OCI-LY1 (cell line): ENCODE measurements around the gene GNA14.

Source experiments
- H2AFZ ChIP-seq: fragments of 200-600 bp; sonication (generic), shearing (Covaris generic); 2 replicates; pipeline ENCODE4 v1.6.0; 2014; ENCODE audit warnings: antibody characterized with exemption, mild to moderate bottlenecking, low read length
- H3F3A ChIP-seq: fragments of 200-600 bp; sonication (generic), shearing (Covaris generic); 2 replicates; pipeline ENCODE4 v1.6.0; 2014; ENCODE audit warnings: mild to moderate bottlenecking, antibody characterized with exemption, low read length, moderate library complexity; ENCODE audit not compliant: insufficient read depth
- H3K27ac ChIP-seq: fragments of 200-600 bp; sonication (generic); 2 replicates; pipeline ENCODE4 v1.5.1; 2014; ENCODE audit warnings: low read length, mixed run types, mild to moderate bottlenecking, low read depth; ENCODE audit not compliant: poor library complexity, severe bottlenecking
- H3K27me3 ChIP-seq: fragments of 200-600 bp; sonication (generic); 2 replicates; pipeline ENCODE4 v1.6.0; 2014; ENCODE audit warnings: antibody characterized with exemption, mild to moderate bottlenecking, low read length, moderate library complexity; ENCODE audit not compliant: insufficient read depth
- H3K36me3 ChIP-seq: fragments of 200-600 bp; sonication (generic); 2 replicates; pipeline ENCODE4 v1.6.1; 2014; ENCODE audit warnings: mild to moderate bottlenecking, antibody characterized with exemption, low read length, moderate library complexity, mixed read lengths; ENCODE audit not compliant: insufficient read depth
- H3K4me1 ChIP-seq: fragments of 200-600 bp; sonication (generic); 2 replicates; pipeline ENCODE4 v1.5.1; 2014; ENCODE audit warnings: mild to moderate bottlenecking, low read length, moderate library complexity; ENCODE audit not compliant: insufficient read depth, severe bottlenecking
- H3K4me2 ChIP-seq: fragments of 200-600 bp; sonication (generic), shearing (Covaris generic); 2 replicates; pipeline ENCODE4 v1.6.1; 2014; ENCODE audit warnings: low read length
- H3K4me3 ChIP-seq: fragments of 200-600 bp; sonication (generic); 2 replicates; pipeline ENCODE4 v1.5.1; 2014; ENCODE audit warnings: low read length, low read depth, mild to moderate bottlenecking, mixed read lengths; ENCODE audit not compliant: poor library complexity, severe bottlenecking
- H3K79me2 ChIP-seq: fragments of 200-600 bp; shearing (Covaris generic); 2 replicates; pipeline ENCODE4 v1.6.1; 2016; ENCODE audit warnings: mixed run types, low read length, mixed read lengths; ENCODE audit not compliant: insufficient read depth
- H3K9ac ChIP-seq: fragments of 200-600 bp; sonication (generic), shearing (Covaris generic); 2 replicates; pipeline ENCODE4 v1.6.1; 2014; ENCODE audit warnings: mild to moderate bottlenecking, low read length, mixed read lengths
- H3K9me2 ChIP-seq: fragments of 200-600 bp; sonication (generic), shearing (Covaris generic); 2 replicates; pipeline ENCODE4 v1.6.1; 2014; ENCODE audit warnings: low read depth, mild to moderate bottlenecking, low read length, mixed read lengths
- H3K9me3 ChIP-seq: fragments of 200-600 bp; shearing (Covaris generic); 2 replicates; pipeline ENCODE4 v1.6.1; 2014; ENCODE audit warnings: low read length, mixed read lengths
- H4K20me1 ChIP-seq: fragments of 200-600 bp; sonication (generic), shearing (Covaris generic); 2 replicates; pipeline ENCODE4 v1.6.0; 2016; ENCODE audit warnings: mild to moderate bottlenecking, low read length; ENCODE audit not compliant: insufficient read depth
- EZH2 ChIP-seq: fragments of 200-600 bp; sonication (generic), shearing (Covaris generic); IDR thresholded peaks from 2 replicates; pipeline ENCODE4 v1.8.0; 2017; ENCODE audit warnings: borderline replicate concordance, mixed run types, mild to moderate bottlenecking, antibody characterized with exemption, low read length, moderate library complexity, mixed read lengths
- TF ChIP-seq, protein P1 (sequence below): fragments of 200-600 bp; sonication (generic), shearing (Covaris generic); IDR thresholded peaks from 2 replicates; pipeline ENCODE4 v1.5.1; 2017; ENCODE audit warnings: mild to moderate bottlenecking, antibody characterized with exemption, low read length, moderate library complexity, mixed read lengths

GNA14 gene

GRCh38 chr9:77508396-77508795 is 139.7 kb downstream of the GNA14 start:
- H3K36me3 ChIP-seq: no peaks in the 10 kb centered on the region
- H4K20me1 ChIP-seq: no peaks in the 10 kb centered on the region
- H3K9ac ChIP-seq: no peak overlapping the region
- H3K9me2 ChIP-seq: no peaks in the 10 kb centered on the region
- no peaks in the 10 kb centered on the region for H3K9me3 ChIP-seq
- H2AFZ ChIP-seq: no peak overlapping the region
- no peak overlapping the region for H3K27ac ChIP-seq
- TF ChIP-seq, protein P1, sequence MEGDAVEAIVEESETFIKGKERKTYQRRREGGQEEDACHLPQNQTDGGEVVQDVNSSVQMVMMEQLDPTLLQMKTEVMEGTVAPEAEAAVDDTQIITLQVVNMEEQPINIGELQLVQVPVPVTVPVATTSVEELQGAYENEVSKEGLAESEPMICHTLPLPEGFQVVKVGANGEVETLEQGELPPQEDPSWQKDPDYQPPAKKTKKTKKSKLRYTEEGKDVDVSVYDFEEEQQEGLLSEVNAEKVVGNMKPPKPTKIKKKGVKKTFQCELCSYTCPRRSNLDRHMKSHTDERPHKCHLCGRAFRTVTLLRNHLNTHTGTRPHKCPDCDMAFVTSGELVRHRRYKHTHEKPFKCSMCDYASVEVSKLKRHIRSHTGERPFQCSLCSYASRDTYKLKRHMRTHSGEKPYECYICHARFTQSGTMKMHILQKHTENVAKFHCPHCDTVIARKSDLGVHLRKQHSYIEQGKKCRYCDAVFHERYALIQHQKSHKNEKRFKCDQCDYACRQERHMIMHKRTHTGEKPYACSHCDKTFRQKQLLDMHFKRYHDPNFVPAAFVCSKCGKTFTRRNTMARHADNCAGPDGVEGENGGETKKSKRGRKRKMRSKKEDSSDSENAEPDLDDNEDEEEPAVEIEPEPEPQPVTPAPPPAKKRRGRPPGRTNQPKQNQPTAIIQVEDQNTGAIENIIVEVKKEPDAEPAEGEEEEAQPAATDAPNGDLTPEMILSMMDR: no peak
- TF ChIP-seq EZH2: no peak
- H3K79me2 ChIP-seq: no peaks in the 10 kb centered on the region
- H3K4me1 ChIP-seq: no peaks in the 10 kb centered on the region
- H3K27me3 ChIP-seq: no peaks in the 10 kb centered on the region
- no peak overlapping the region for H3K4me3 ChIP-seq
- H3F3A ChIP-seq: no peaks in the 10 kb centered on the region
- H3K4me2 ChIP-seq: no peak overlapping the region

GRCh38 chr9:77507212-77507961 is 140.7 kb downstream of the GNA14 start:
- no peaks in the 10 kb centered on the region for H4K20me1 ChIP-seq
- H3K79me2 ChIP-seq: no peaks in the 10 kb centered on the region
- no peak overlapping the region for H3K4me2 ChIP-seq
- no peak overlapping the region for H3K4me3 ChIP-seq
- H3K27me3 ChIP-seq: no peaks in the 10 kb centered on the region
- no peak overlapping the region for H3K9ac ChIP-seq
- TF ChIP-seq, protein P1: no peak
- no peak for TF ChIP-seq EZH2
- no peaks in the 10 kb centered on the region for H3K4me1 ChIP-seq
- H3K27ac ChIP-seq: no peak overlapping the region
- H3F3A ChIP-seq: no peaks in the 10 kb centered on the region
- no peaks in the 10 kb centered on the region for H3K9me3 ChIP-seq
- no peaks in the 10 kb centered on the region for H3K9me2 ChIP-seq
- no peak overlapping the region for H2AFZ ChIP-seq
- H3K36me3 ChIP-seq: no peaks in the 10 kb centered on the region

DNA sequence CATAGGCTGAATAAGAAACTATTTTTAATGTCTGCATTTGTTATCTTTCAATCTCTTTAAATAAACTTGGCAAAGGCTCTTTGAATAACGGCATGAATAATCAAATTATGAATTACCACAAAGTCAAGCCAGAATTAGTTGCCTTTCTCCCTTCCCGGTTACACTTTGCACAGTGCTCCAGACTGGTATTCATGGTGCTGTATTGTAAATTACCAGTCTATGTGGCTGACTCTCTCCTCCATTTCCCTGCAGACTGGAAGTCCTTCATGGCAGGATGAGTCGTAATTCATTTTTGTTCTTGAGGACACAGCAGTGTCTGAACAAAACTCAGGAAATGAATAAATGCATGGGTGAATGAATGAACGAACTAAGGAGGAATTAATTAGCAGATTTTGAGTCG is 142.9 kb downstream of the GNA14 start:
- no peaks in the 10 kb centered on the region for H3F3A ChIP-seq
- TF ChIP-seq EZH2: no peak
- no peak overlapping the region for H2AFZ ChIP-seq
- no peaks in the 10 kb centered on the region for H3K36me3 ChIP-seq
- H3K4me2 ChIP-seq: no peak overlapping the region
- no peak overlapping the region for H3K4me3 ChIP-seq
- H3K9me3 ChIP-seq: no peaks in the 10 kb centered on the region
- H3K79me2 ChIP-seq: no peaks in the 10 kb centered on the region
- H3K9me2 ChIP-seq: no peaks in the 10 kb centered on the region
- H3K27me3 ChIP-seq: no peaks in the 10 kb centered on the region
- no peak overlapping the region for H3K27ac ChIP-seq
- no peak overlapping the region for H3K9ac ChIP-seq
- no peaks in the 10 kb centered on the region for H3K4me1 ChIP-seq
- H4K20me1 ChIP-seq: no peaks in the 10 kb centered on the region

DNA sequence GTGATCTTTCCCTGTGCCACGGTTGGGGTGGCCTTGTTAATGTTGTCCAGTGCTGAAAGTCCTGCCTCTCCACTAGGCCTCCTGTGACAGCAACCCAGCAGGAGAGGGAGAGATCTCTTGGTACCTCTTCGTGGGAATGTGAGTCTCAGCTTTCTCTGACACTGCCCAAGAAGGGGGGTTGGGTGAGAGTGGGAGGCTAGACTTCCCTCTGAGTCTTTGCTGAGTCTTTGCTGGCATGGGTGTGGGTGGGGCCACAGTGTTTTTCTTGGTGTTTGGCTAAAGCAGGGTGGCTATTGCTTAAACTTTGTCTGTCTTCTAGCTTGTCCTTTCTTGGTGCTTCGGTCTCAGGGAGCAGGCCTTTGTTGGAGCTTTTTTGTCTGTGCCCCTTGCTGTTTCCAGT is 145.6 kb downstream of the GNA14 start:
- Histone ChIP-seq H3K79me2 (no peaks in the 10 kb centered on the region), H3K9me3 (no peaks in the 10 kb centered on the region), H3F3A (no peaks in the 10 kb centered on the region), H4K20me1 (no peaks in the 10 kb centered on the region), H3K4me1 (no peaks in the 10 kb centered on the region), H3K36me3 (no peaks in the 10 kb centered on the region), H3K9ac (no peak overlapping the region), H2AFZ (no peak overlapping the region), H3K4me3 (no peak overlapping the region), H3K4me2 (no peak overlapping the region), H3K27ac (no peak overlapping the region), H3K27me3 (no peaks in the 10 kb centered on the region), H3K9me2 (no peaks in the 10 kb centered on the region)
- TF ChIP-seq, protein P1: no peak
- TF ChIP-seq EZH2: no peak
